Osteocyte (in vitro differentiated cells): ENCODE results near the gene CAND2. TPM values are rescaled to one million over a fixed set of nuclear protein-coding genes. Genes with fewer than 3 reads are reported as not detected.

ENCODE experiments used
- DNase-seq: peaks from one replicate; pipeline ENCODE4 v3.0.0; 2021; ENCODE audit warnings: mixed read lengths; ENCODE audit not compliant: unreplicated experiment; ENCODE audit errors: extremely low spot score
- H3K27ac Mint-ChIP-seq: one replicate; pipeline ENCODE4 v1.8.0; 2021; ENCODE audit warnings: mild to moderate bottlenecking, mixed read lengths; ENCODE audit not compliant: unreplicated experiment
- H3K27me3 Mint-ChIP-seq: one replicate; pipeline ENCODE4 v1.8.0; 2021; ENCODE audit warnings: mixed read lengths; ENCODE audit not compliant: unreplicated experiment
- H3K36me3 Mint-ChIP-seq: one replicate; pipeline ENCODE4 v1.8.0; 2021; ENCODE audit warnings: mixed read lengths; ENCODE audit not compliant: unreplicated experiment
- H3K4me1 Mint-ChIP-seq: one replicate; pipeline ENCODE4 v1.8.0; 2021; ENCODE audit warnings: mixed read lengths; ENCODE audit not compliant: unreplicated experiment
- H3K4me3 Mint-ChIP-seq: one replicate; pipeline ENCODE4 v1.8.0; 2021; ENCODE audit warnings: mild to moderate bottlenecking, moderate library complexity, mixed read lengths; ENCODE audit not compliant: unreplicated experiment
- H3K9me3 Mint-ChIP-seq: one replicate; pipeline ENCODE4 v1.8.0; 2021; ENCODE audit warnings: mixed read lengths; ENCODE audit not compliant: unreplicated experiment
- total RNA-seq: library from RNA; stranded (reverse); gene quantifications from 2 replicates; pipeline ENCODE4 v1.2.1, GENCODE V29; 2021
- TF ChIP-seq, protein P1 (sequence below): fragments of 200-600 bp; sonication (generic); IDR thresholded peaks from 2 replicates; pipeline ENCODE4 v1.5.0; 2021; ENCODE audit warnings: antibody characterized with exemption, mild to moderate bottlenecking, moderate library complexity

The CAND2 gene
- total RNA-seq, 1 donor from 2014 or later: 10.4 TPM

DNA sequence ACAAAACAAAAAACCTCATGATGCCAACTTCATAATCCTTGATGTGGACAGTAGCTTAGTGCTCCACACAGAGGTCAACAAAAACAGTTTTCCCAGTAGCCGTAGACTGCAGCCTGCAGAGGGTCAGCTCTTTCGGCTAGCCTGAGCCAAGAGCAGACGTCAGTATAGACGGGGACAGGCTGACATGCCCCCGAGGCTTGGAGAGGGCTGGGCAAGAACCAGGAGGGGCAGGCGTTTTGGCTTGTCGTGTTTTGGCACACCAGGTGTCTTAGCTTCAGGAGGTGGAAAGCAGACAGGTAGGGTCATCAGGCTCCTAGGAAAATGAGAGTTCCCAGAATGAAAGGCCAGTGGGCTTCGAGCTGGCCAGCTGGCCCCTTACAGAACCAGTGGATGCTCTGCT, 21.8 kb downstream of the CAND2 start:
- TF ChIP-seq, protein P1, sequence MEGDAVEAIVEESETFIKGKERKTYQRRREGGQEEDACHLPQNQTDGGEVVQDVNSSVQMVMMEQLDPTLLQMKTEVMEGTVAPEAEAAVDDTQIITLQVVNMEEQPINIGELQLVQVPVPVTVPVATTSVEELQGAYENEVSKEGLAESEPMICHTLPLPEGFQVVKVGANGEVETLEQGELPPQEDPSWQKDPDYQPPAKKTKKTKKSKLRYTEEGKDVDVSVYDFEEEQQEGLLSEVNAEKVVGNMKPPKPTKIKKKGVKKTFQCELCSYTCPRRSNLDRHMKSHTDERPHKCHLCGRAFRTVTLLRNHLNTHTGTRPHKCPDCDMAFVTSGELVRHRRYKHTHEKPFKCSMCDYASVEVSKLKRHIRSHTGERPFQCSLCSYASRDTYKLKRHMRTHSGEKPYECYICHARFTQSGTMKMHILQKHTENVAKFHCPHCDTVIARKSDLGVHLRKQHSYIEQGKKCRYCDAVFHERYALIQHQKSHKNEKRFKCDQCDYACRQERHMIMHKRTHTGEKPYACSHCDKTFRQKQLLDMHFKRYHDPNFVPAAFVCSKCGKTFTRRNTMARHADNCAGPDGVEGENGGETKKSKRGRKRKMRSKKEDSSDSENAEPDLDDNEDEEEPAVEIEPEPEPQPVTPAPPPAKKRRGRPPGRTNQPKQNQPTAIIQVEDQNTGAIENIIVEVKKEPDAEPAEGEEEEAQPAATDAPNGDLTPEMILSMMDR: no peak
- H3K27ac Mint-ChIP-seq: no peak overlapping the region
- H3K4me3 Mint-ChIP-seq: no peak overlapping the region
- H3K4me1 Mint-ChIP-seq: no peaks in the 10 kb centered on the region
- H3K9me3 Mint-ChIP-seq: no peaks in the 10 kb centered on the region
- H3K36me3 Mint-ChIP-seq: peaks cover 8% of the 10 kb centered on the region
- no peaks in the 10 kb centered on the region for H3K27me3 Mint-ChIP-seq
- DNase-seq: no peak

DNA sequence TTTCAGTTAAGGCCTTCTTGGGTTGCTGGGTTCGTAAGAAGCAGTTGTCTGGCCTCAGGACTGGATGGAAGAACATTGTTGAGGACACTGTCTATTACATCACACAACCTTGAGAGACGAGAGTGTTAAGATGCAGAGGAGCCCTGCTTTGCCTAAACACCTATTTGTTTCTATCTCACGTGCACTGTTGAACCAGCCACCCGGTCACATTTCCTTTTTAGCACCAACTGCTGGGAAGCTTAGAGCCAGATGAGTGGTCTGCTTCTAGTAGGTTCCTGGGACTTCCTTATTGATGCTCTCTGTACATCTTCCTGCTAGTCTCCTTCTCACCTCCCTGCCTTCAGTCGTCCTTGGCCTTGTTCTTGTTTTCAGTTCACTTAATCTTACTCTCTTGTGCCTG, 22.3 kb downstream of the CAND2 start:
- Mint-ChIP-seq H3K36me3 (peaks cover 6% of the 10 kb centered on the region), H3K27me3 (no peaks in the 10 kb centered on the region), H3K4me3 (no peak overlapping the region), H3K27ac (no peak overlapping the region), H3K4me1 (no peaks in the 10 kb centered on the region), H3K9me3 (no peaks in the 10 kb centered on the region)
- no peak for DNase-seq
- TF ChIP-seq, protein P1: no peak

- TF ChIP-seq, protein P1: peak; percentile 50
- Mint-ChIP-seq H3K27ac (no peak overlapping the region), H3K4me3 (no peak overlapping the region), H3K4me1 (no peaks in the 10 kb centered on the region), H3K36me3 (no peaks in the 10 kb centered on the region), H3K9me3 (no peaks in the 10 kb centered on the region), H3K27me3 (no peaks in the 10 kb centered on the region)
- no peak for DNase-seq
These were observed 26.4 kb downstream of the CAND2 start for GRCh38 chr3:12822725-12823373.

DNA sequence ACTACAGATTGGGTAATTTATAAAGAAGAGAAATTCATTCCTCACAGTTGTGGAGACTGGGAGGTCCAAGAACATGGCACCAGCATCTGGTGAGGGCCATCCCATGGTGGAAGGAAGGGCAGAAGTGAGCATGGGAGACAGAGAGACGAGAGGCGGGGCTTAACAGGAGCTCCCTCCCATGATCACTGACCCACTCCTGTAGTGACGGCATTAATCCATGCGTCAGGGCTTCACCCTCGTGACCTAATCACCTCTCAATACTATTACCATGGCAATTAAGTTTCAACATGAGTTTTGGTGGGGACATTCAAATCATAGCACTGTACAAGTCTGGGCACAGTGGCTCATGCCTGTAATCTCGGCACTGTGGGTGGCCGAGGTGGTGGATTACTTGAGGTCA, 27.8 kb downstream of the CAND2 start:
- Mint-ChIP-seq H3K27ac (no peak overlapping the region), H3K9me3 (no peaks in the 10 kb centered on the region), H3K4me3 (no peak overlapping the region), H3K27me3 (no peaks in the 10 kb centered on the region), H3K36me3 (peaks cover 2% of the 10 kb centered on the region), H3K4me1 (no peaks in the 10 kb centered on the region)
- TF ChIP-seq, protein P1: no peak
- DNase-seq: no peak

DNA sequence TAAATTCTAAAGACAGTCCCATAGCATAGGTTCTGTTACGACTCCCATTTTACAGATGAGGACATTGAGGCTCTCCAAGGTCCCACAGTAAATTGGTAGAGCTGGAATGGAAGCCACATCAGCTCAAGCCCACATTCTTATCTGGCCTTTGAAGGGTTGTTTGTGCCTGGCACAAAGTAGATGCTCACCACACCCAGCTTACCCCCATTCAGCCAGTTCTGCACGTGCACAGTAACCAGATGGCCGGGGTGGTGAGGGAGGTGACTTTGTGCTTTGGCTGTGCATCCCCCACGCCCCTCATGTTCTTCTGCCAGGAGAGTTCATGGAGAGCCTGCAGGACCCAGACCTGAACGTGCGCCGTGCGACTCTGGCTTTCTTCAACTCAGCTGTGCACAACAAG, 28.7 kb downstream of the CAND2 start:
- TF ChIP-seq, protein P1: no peak
- no peak for DNase-seq
- Mint-ChIP-seq H3K4me1 (peaks cover 4% of the 10 kb centered on the region), H3K36me3 (peaks cover 2% of the 10 kb centered on the region), H3K9me3 (no peaks in the 10 kb centered on the region), H3K27ac (no peak overlapping the region), H3K4me3 (no peak overlapping the region), H3K27me3 (no peaks in the 10 kb centered on the region)
